B cell (primary cell): ENCODE measurements around the gene TMEM163. TPM values are rescaled to one million over a fixed set of nuclear protein-coding genes. Genes with fewer than 3 reads are reported as not detected.

Experiments used
- ATAC-seq: fragments of 200-7000 bp; cut with Tn5 transposase; one replicate; pipeline ENCODE4 v1.10.0; 2021; ENCODE audit warnings: low read depth, mild to moderate bottlenecking, moderate number of reproducible peaks, moderate library complexity
- CTCF ChIA-PET: fragments of 350-600 bp; sonication (Branson Sonifier 250); formaldehyde crosslinking; loops from one replicate; lab custom pipeline; 2021; ENCODE audit warnings: antibody characterized with exemption, inconsistent platforms; lab: Charles Lee
- POLR2A ChIA-PET: fragments of 350-600 bp; sonication (Branson Sonifier 250); formaldehyde crosslinking; loops from one replicate; lab custom pipeline; 2021; ENCODE audit warnings: antibody characterized with exemption; lab: Charles Lee
- DNase-seq: peaks from one replicate; pipeline ENCODE4 v3.0.0; 2013
- H2AFZ ChIP-seq: 2 replicates; pipeline ENCODE4 v1.6.1; 2012; ENCODE audit warnings: mild to moderate bottlenecking, low read depth, low read length; ENCODE audit not compliant: insufficient read depth, poor library complexity, severe bottlenecking
- H3K27ac ChIP-seq, 2 donors: 1 replicate in 1 of 2; 2 replicates in 1 of 2; pipeline ENCODE4 v1.5.1; 2012 to 2013; ENCODE audit warnings: low read length in 2 of 2, mild to moderate bottlenecking in 2 of 2, moderate library complexity in 1 of 2
- H3K27me3 ChIP-seq, 4 experiments: fragments of 200-600 bp in 1 of 4; sonication (generic) in 1 of 4; replicated peaks in 1 of 4; 1 replicate in 2 of 4; 2 replicates in 2 of 4; pipeline versions ENCODE4 v1.6.1 to v1.7.0; 2013 to 2016; ENCODE audit warnings: low read length in 3 of 4, mild to moderate bottlenecking in 2 of 4, mixed read lengths in 1 of 4, moderate library complexity in 1 of 4; ENCODE audit not compliant: insufficient read depth in 4 of 4, control insufficient read depth in 3 of 4; ENCODE audit errors: control extremely low read depth in 1 of 4
- H3K36me3 ChIP-seq, 2 experiments: replicated peaks in 1 of 2; 1 replicate in 1 of 2; 2 replicates in 1 of 2; pipeline versions ENCODE4 v1.6.1 to v1.7.1; 2013; ENCODE audit warnings: low read length in 1 of 2; ENCODE audit not compliant: insufficient read depth in 2 of 2, control insufficient read depth in 1 of 2; ENCODE audit errors: control extremely low read depth in 1 of 2, extremely low read depth in 1 of 2
- H3K4me1 ChIP-seq, 2 donors: fragments of 200-600 bp in 1 of 2; sonication (generic) in 1 of 2; 1 replicate in 1 of 2; 2 replicates in 1 of 2; pipeline versions ENCODE4 v1.5.1 to v1.6.1; 2013 to 2017; ENCODE audit warnings: low read length in 2 of 2; ENCODE audit not compliant: control insufficient read depth in 2 of 2, insufficient read depth in 2 of 2
- H3K4me2 ChIP-seq: replicated peaks from 2 replicates; pipeline ENCODE3; 2012; ENCODE audit warnings: mild to moderate bottlenecking, low read depth, low read length; ENCODE audit not compliant: poor library complexity, severe bottlenecking
- H3K4me3 ChIP-seq, 5 experiments: fragments of 200-600 bp in 1 of 5; sonication (generic) in 1 of 5; 1 replicate in 3 of 5; 2 replicates in 2 of 5; pipeline versions ENCODE4 v1.5.1 to v1.7.0; 2011 to 2016; ENCODE audit warnings: low read length in 4 of 5, mild to moderate bottlenecking in 4 of 5, low read depth in 2 of 5, control low read depth in 1 of 5, moderate library complexity in 1 of 5; ENCODE audit not compliant: insufficient read depth in 1 of 5; ENCODE audit errors: control extremely low read depth in 1 of 5, extremely low read depth in 1 of 5
- H3K79me2 ChIP-seq: fragments of 200-600 bp; sonication (generic); one replicate; pipeline ENCODE4 v1.6.0; 2016; ENCODE audit warnings: low read length; ENCODE audit not compliant: control insufficient read depth, insufficient read depth
- H3K9ac ChIP-seq: fragments of 200-600 bp; sonication (generic); 2 replicates; pipeline ENCODE4 v1.6.1; 2017; ENCODE audit warnings: mild to moderate bottlenecking, low read length, moderate library complexity
- H3K9me3 ChIP-seq, 3 donors: one replicate each; pipeline versions ENCODE4 v1.6.1 to v1.7.1; 2013; ENCODE audit warnings: low read length in 2 of 3; ENCODE audit not compliant: control insufficient read depth in 2 of 3, insufficient read depth in 1 of 3; ENCODE audit errors: control extremely low read depth in 1 of 3
- H4K20me1 ChIP-seq: 2 replicates; pipeline ENCODE4 v1.6.0; 2012; ENCODE audit warnings: mild to moderate bottlenecking, low read length; ENCODE audit not compliant: insufficient read depth, control insufficient read depth, poor library complexity, severe bottlenecking
- H3K27ac Mint-ChIP-seq: one replicate; pipeline ENCODE4 v1.8.0; 2021; ENCODE audit warnings: mixed read lengths
- H3K27me3 Mint-ChIP-seq: one replicate; pipeline ENCODE4 v1.8.0; 2021; ENCODE audit warnings: mixed read lengths
- H3K4me1 Mint-ChIP-seq: one replicate; pipeline ENCODE4 v1.8.0; 2021; ENCODE audit warnings: mixed read lengths
- H3K4me3 Mint-ChIP-seq: one replicate; pipeline ENCODE4 v1.8.0; 2021; ENCODE audit warnings: mixed read lengths
- H3K9me3 Mint-ChIP-seq: one replicate; pipeline ENCODE4 v1.8.0; 2022; ENCODE audit warnings: mixed read lengths; ENCODE audit not compliant: insufficient read depth
- EZH2 ChIP-seq: IDR thresholded peaks from 2 replicates; pipeline ENCODE4 v1.6.1; 2012; ENCODE audit warnings: borderline replicate concordance, low read depth, mild to moderate bottlenecking, moderate library complexity, low read length; ENCODE audit not compliant: insufficient read depth, poor library complexity, severe bottlenecking
- WGBS: methylation state at CpG from one replicate; pipeline ENCODE4 v1.1.5; 2013; ENCODE audit warnings: missing lambda C conversion rate; ENCODE audit not compliant: insufficient coverage; 5-methylcytosine and 5-hydroxymethylcytosine counted together
- intact Hi-C: fragments of 100-400 bp; cut with micrococcal nuclease; formaldehyde crosslinking; loops from one replicate; pipeline ENCODE4 v1.10.0; 2022
- polyA plus RNA-seq: library from polyadenylated mRNA; depleted of rRNA; stranded (reverse); fragments of >200 nt; gene quantifications from 2 replicates; pipeline ENCODE4 v1.2.3, GENCODE V29; 2012
- total RNA-seq, 2 donors: library from RNA; stranded (reverse); fragments of 120-200 nt in 1 of 2; gene quantifications; 1 replicate in 1 of 2; 2 replicates in 1 of 2; pipeline versions ENCODE4 v1.2.3 to v1.2.4, GENCODE V29; 2013 to 2022
- TF ChIP-seq, protein P1 (sequence below): fragments of 200-600 bp; IDR thresholded peaks from one replicate; pipeline ENCODE4 v1.8.0; 2022; ENCODE audit warnings: antibody characterized with exemption, mild to moderate bottlenecking

The TMEM163 gene
- total and polyA plus RNA-seq, 2 donors (not counting 1 experiment from before 2014, with no cell fraction given): 2.6 to 5.6 TPM

DNA sequence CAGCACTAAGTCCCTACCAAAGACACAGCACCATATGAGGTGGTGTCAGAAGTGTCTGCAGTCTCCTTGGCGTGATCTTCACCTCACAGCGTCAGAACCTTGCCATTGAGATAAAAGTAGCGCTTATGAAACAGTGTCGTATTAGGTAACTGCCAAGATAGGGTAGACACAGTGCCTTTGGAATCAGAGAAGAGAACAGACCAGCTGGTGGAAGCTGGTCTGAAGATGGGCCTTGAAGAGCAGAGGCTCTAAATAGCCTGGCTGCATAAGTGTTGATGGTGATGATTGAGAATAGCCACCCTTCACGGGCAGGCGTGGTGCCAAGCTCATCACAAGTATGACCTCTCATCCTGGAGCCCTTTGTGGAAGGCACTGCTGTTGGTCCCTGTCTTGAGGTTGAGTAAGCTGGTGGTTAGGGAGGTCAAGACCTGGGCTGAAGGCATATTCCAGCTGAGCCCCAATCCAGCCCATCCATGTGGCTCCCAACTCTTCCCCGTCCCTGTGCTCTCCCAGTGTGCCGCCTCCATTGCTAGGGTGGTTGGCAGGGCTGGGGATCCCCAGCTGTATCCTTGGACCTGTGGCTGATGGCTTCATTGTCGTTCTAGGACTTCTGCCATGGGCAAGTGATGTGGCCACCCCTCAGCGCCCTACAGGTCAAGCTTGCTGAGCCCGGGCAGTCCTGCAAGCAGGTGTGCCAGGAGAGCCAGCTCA is 277.5 kb downstream of the TMEM163 start:
- Histone ChIP-seq H3K9me3 (no peaks in the 10 kb centered on the region), H4K20me1 (peaks cover 64% of the 10 kb centered on the region), H3K36me3 (peaks cover 4 to 96% of the 10 kb centered on the region in 2 experiments), H3K4me3 (no peak overlapping the region), H3K79me2 (peaks cover 4% of the 10 kb centered on the region), H3K4me2 (no peak overlapping the region), H3K27ac (no peak overlapping the region), H3K27me3 (no peaks in the 10 kb centered on the region), H2AFZ (no peak overlapping the region), H3K4me1 (no peaks in the 10 kb centered on the region), H3K9ac (no peak overlapping the region)
- DNase-seq: no peak
- intact Hi-C loops: no loop called here
- Mint-ChIP-seq H3K4me1 (no peaks in the 10 kb centered on the region), H3K9me3 (no peaks in the 10 kb centered on the region), H3K27me3 (no peaks in the 10 kb centered on the region), H3K4me3 (no peak overlapping the region), H3K27ac (peak overlapping the region; percentile 15)
- TF ChIP-seq, protein P1, sequence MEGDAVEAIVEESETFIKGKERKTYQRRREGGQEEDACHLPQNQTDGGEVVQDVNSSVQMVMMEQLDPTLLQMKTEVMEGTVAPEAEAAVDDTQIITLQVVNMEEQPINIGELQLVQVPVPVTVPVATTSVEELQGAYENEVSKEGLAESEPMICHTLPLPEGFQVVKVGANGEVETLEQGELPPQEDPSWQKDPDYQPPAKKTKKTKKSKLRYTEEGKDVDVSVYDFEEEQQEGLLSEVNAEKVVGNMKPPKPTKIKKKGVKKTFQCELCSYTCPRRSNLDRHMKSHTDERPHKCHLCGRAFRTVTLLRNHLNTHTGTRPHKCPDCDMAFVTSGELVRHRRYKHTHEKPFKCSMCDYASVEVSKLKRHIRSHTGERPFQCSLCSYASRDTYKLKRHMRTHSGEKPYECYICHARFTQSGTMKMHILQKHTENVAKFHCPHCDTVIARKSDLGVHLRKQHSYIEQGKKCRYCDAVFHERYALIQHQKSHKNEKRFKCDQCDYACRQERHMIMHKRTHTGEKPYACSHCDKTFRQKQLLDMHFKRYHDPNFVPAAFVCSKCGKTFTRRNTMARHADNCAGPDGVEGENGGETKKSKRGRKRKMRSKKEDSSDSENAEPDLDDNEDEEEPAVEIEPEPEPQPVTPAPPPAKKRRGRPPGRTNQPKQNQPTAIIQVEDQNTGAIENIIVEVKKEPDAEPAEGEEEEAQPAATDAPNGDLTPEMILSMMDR: no peak
- TF ChIP-seq EZH2: no peak
- ATAC-seq: no peak
- ChIA-PET CTCF (interaction anchor here (4.6 kb wide), 1 partner anchor 11 kb away, joined by 21 read pairs; no protein-coding TSS in a partner anchor), POLR2A (no interaction called here)
- 98% methylated on average over 10 of the region's 11 CpGs for WGBS

DNA sequence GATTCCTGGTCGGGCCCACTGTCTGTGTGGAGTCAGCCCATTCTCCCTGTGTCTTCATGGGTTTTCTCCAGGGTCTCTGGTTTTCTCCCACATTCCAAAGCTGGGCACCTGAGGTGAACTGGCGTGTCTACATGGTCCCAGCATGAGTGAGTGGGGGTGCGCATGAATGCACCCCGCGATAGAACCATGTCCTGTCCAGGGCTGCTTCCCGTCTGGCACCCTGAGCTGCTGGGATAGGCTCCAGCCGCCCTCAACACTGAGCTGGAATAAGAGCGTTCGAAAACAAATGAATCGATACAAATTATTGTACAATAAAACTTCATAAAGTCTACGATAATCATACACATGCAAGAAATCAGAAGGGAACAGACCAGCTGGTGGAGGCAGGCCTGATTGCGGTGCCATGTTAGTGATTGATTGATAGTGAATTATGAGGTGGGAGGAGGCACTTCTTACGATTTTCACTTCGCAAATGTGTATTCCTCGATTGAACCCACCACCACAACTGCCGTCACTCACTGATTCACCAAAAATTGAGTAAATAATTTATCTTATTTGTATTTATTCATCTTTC is 278.4 kb downstream of the TMEM163 start:
- H3K9me3 Mint-ChIP-seq: no peaks in the 10 kb centered on the region
- DNase-seq: no peak
- H4K20me1 ChIP-seq: peaks cover 63% of the 10 kb centered on the region
- no peak overlapping the region for H3K4me3 Mint-ChIP-seq
- H3K27me3 Mint-ChIP-seq: no peaks in the 10 kb centered on the region
- POLR2A ChIA-PET: no interaction called here
- H3K9me3 ChIP-seq: no peaks in the 10 kb centered on the region
- peaks cover 4 to 98% of the 10 kb centered on the region in 2 experiments for H3K36me3 ChIP-seq
- 98% methylated on average over 7 of the region's 16 CpGs for WGBS
- H3K27ac Mint-ChIP-seq: no peak overlapping the region
- H3K4me3 ChIP-seq: no peak overlapping the region
- no peak for ATAC-seq
- H3K4me1 ChIP-seq: no peaks in the 10 kb centered on the region
- no peak overlapping the region for H3K4me2 ChIP-seq
- TF ChIP-seq EZH2: no peak
- TF ChIP-seq, protein P1: no peak
- no peaks in the 10 kb centered on the region for H3K4me1 Mint-ChIP-seq
- CTCF ChIA-PET: interaction anchor here (4.6 kb wide), 1 partner anchor 12 kb away, joined by 21 read pairs; no protein-coding TSS in a partner anchor
- intact Hi-C loops: no loop called here
- no peak overlapping the region for H3K9ac ChIP-seq
- no peak overlapping the region for H3K27ac ChIP-seq
- peaks cover 4% of the 10 kb centered on the region for H3K79me2 ChIP-seq
- no peaks in the 10 kb centered on the region for H3K27me3 ChIP-seq
- H2AFZ ChIP-seq: no peak overlapping the region
